Subcutaneous abdominal adipose tissue (tissue), 5 donors: Measurements from ENCODE around the gene NEURL2.
A peak's percentile ranks its signal among the peaks of the same experiment; 100 is the strongest.
"Not testable (repeated sequence)": the region's sequence is repeated elsewhere in the genome, so short reads cannot be mapped to it uniquely, and the experiment has no call there.

Experiments
- H3K27ac ChIP-seq: one replicate; pipeline ENCODE4 v1.7.0; 2013; ENCODE audit warnings: low read depth, mild to moderate bottlenecking, inconsistent platforms, low read length, moderate library complexity
- H3K27me3 ChIP-seq, 5 donors: one replicate each; pipeline ENCODE4 v1.7.0; 2013; ENCODE audit warnings: low read length in 5 of 5, inconsistent platforms in 1 of 5; ENCODE audit not compliant: control insufficient read depth in 5 of 5, insufficient read depth in 4 of 5
- H3K36me3 ChIP-seq, 5 donors: one replicate each; pipeline ENCODE4 v1.7.0; 2013; ENCODE audit warnings: low read length in 5 of 5; ENCODE audit not compliant: control insufficient read depth in 5 of 5, insufficient read depth in 5 of 5
- H3K4me1 ChIP-seq, 5 donors: one replicate each; pipeline ENCODE4 v1.7.0; 2013; ENCODE audit warnings: low read length in 5 of 5, mild to moderate bottlenecking in 3 of 5, moderate library complexity in 1 of 5; ENCODE audit not compliant: control insufficient read depth in 5 of 5, insufficient read depth in 5 of 5
- H3K4me3 ChIP-seq, 5 donors: one replicate each; pipeline ENCODE4 v1.7.0; 2013; ENCODE audit warnings: low read length in 5 of 5, low read depth in 1 of 5
- H3K9ac ChIP-seq, 5 donors: one replicate each; pipeline ENCODE4 v1.7.0; 2013; ENCODE audit warnings: low read length in 5 of 5, mild to moderate bottlenecking in 4 of 5, moderate library complexity in 3 of 5
- H3K9me3 ChIP-seq, 5 donors: one replicate each; pipeline ENCODE4 v1.7.0; 2013; ENCODE audit warnings: low read length in 5 of 5; ENCODE audit not compliant: control insufficient read depth in 5 of 5
- donor health status: healthy.
- donor health status: healthy.
- donor health status: healthy.
- donor health status: healthy.
- donor health status: healthy.

Gene NEURL2

DNA sequence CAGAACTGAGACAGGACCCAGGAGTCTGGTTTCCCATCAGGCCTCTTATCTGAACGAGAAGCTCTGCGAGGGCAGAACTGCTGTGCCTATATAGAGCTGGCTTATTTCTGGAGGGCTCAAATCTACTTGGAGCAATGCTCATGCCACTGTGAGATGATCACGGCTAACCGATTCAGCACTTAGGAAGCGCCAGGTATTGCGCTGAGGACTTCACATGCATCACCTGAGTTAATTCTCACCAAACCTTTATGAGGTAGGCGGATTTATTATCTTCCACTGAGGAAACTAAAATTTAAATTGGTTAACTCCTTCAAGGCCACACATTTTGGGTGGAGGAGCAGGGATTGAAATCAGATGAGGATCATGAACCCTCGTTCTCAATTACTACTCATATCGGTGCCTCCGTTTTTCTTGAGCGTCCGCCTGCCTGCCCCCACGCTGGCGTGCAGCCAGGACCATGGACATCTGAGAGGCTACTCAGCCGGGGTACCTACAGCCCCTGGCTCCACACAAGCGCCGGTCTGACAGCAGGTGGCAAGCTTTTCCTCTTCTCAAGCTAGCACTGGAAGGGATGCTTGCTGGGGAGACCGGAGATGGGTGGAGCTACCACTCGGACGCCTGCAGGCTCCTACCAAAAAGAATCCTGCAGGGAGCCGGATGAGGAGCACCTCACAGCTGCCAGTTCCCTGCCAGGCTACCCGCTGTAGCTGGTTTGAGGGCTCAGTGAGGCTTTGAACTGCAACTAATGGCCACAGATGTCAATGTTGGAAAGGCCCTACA is 42.4 kb upstream of the NEURL2 start:
- peaks cover 0 to 20% (median 18%) of the 10 kb centered on the region in 5 donors for H3K4me1 ChIP-seq

DNA sequence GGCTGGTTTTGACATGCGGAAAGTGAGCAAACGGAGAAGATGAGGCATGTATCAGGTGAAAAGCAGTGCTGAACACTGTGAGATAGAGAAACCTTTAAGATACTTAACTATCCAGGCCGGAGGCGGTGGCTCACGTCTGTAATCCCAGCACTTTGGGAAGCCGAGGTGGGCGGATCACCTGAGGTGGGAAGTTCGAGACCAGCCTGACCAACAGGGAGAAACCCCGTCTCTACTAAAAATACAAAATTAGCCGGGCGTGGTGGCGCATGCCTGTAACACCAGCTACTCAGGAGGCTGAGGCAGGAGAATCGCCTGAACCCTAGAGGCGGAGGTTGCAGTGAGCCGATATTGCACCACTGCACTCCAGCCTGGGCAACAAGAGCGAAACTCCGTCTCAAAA is 40.7 kb upstream of the NEURL2 start:
- H3K36me3 ChIP-seq, H3K27ac ChIP-seq, H3K9ac ChIP-seq, H3K27me3 ChIP-seq, H3K9me3 ChIP-seq, H3K4me3 ChIP-seq: not testable (repeated sequence)
- H3K4me1 ChIP-seq = peaks cover 0 to 20% (median 18%) of the 10 kb centered on the region in 5 donors

More for the DNA sequence above, 42.4 kb upstream of the NEURL2 start:
- Histone ChIP-seq H3K36me3 (peaks cover 8 to 16% (median 14%) of the 10 kb centered on the region in 5 donors), H3K27me3 (no peaks in the 10 kb centered on the region), H3K4me3 (peak overlapping the region; percentile 86 to 96 (median 91)), H3K27ac (peak overlapping the region; percentile 98), H3K9me3 (no peaks in the 10 kb centered on the region), H3K9ac (peak overlapping the region; percentile 22 to 99 (median 98))

DNA sequence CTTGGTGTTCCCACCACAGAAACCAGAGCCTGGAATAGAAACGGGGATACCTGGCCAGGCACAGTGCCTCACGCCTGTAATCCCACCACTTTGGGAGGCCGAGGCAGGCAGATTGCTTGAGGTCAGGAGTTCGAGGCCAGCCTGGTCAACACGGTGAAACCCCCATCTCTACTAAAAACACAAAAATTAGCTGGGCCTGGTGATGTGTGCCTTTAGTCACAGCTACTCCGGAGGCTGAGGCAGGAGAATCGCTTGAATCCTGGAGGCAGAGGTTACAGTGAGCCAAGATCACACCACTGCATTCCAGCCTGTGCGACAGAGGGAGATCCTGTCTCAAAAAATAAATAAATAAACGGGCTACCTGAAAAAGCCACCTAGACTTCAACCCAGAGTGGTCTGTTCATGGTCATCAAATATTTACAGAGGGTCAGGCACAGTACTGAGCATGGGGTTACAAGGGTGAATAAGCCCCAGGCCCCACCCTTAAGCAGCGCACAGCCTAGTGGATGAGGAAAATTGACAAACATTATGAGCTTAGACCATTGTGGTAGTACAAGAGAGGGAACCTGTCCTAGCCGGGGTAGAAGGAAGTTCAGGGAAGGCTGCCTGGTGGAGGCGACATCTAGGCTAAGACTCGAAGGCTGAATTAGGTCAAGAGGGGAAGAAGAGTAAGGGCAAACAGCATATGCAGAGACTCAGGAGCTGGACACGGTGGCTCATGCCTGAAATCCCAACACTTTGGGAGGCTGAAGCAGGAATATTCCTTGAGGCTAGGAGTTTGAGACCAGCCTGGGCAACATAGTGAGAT is 36.3 kb upstream of the NEURL2 start:
- H3K27ac ChIP-seq = no peak overlapping the region
- no peaks in the 10 kb centered on the region for H3K36me3 ChIP-seq
- H3K9ac ChIP-seq = no peak overlapping the region
- H3K27me3 ChIP-seq = no peaks in the 10 kb centered on the region
- peaks cover 2 to 27% (median 20%) of the 10 kb centered on the region in 5 donors for H3K4me1 ChIP-seq
- H3K4me3 ChIP-seq = no peak overlapping the region
- no peaks in the 10 kb centered on the region for H3K9me3 ChIP-seq

GRCh38 chr20:45926731-45927070 is 35.7 kb upstream of the NEURL2 start:
- no peaks in the 10 kb centered on the region for H3K9me3 ChIP-seq
- H3K36me3 ChIP-seq = no peaks in the 10 kb centered on the region
- H3K27me3 ChIP-seq = no peaks in the 10 kb centered on the region
- H3K4me1 ChIP-seq = peaks cover 2 to 28% (median 21%) of the 10 kb centered on the region in 5 donors
- H3K9ac ChIP-seq = no peak overlapping the region
- no peak overlapping the region for H3K27ac ChIP-seq
- H3K4me3 ChIP-seq = no peak overlapping the region

- Histone ChIP-seq H3K4me3 (no peak overlapping the region), H3K9ac (no peak overlapping the region), H3K4me1 (peaks cover 2 to 29% (median 21%) of the 10 kb centered on the region in 5 donors), H3K9me3 (no peaks in the 10 kb centered on the region), H3K36me3 (no peaks in the 10 kb centered on the region), H3K27ac (no peak overlapping the region), H3K27me3 (no peaks in the 10 kb centered on the region)
These were observed 35.0 kb upstream of the NEURL2 start for GRCh38 chr20:45925821-45926506.

GRCh38 chr20:45924391-45925261 is 33.6 kb upstream of the NEURL2 start:
- peak overlapping the region in 4 of 5 donors; percentile 8 to 50 (median 34) for H3K4me3 ChIP-seq
- H3K9ac ChIP-seq = peak overlapping the region in 2 of 5 donors; percentile 35 to 38

DNA sequence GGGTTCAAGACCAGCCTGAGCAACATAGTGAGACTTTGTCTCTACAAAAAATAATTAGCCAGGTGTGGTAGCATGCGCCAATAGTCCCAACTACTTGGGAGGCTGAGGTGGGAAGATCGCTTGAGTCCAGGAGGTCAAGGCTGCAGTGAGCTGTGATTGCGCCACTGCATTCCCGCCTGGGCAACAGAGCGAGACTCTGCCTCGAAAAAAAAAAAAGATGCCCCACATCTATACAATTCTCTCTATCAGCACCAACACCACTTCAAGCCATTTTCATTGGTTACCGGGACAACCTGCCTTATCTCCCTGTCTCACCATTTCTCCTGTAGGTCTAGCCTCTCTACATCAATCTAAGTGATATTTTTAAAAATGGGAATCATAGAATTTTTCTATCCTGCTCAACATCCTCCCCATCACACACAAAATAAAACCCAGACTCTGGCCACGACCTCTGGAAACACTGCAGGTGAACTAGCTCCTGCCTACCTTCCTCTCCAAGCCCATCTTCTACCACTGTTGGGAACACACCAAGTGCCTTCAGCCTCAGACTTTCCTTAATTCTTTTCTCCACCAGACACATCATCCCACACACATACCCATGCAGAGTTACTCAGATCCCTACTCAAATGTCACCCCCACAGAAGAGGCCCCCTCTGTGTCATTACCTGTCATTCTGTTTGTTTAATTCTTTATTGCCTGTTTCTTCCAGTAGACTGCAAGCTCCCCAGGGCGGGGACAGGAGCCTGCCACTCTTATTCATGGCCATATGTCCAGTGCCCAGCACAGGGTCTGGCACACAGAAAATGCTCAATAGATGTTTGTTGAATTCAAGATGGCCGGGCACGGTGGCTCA is 30.6 kb upstream of the NEURL2 start:
- H3K9me3 ChIP-seq = no peaks in the 10 kb centered on the region
- H3K4me3 ChIP-seq = no peak overlapping the region
- H3K4me1 ChIP-seq = peaks cover 7 to 69% (median 56%) of the 10 kb centered on the region in 5 donors
- H3K27me3 ChIP-seq = no peaks in the 10 kb centered on the region
- H3K27ac ChIP-seq = no peak overlapping the region
- no peak overlapping the region for H3K9ac ChIP-seq
- no peaks in the 10 kb centered on the region for H3K36me3 ChIP-seq

More at GRCh38 chr20:45924391-45925261, 33.6 kb upstream of the NEURL2 start:
- Histone ChIP-seq H3K9me3 (no peaks in the 10 kb centered on the region), H3K27me3 (no peaks in the 10 kb centered on the region), H3K36me3 (no peaks in the 10 kb centered on the region), H3K27ac (peak overlapping the region; percentile 65), H3K4me1 (peaks cover 4 to 42% (median 35%) of the 10 kb centered on the region in 5 donors)

DNA sequence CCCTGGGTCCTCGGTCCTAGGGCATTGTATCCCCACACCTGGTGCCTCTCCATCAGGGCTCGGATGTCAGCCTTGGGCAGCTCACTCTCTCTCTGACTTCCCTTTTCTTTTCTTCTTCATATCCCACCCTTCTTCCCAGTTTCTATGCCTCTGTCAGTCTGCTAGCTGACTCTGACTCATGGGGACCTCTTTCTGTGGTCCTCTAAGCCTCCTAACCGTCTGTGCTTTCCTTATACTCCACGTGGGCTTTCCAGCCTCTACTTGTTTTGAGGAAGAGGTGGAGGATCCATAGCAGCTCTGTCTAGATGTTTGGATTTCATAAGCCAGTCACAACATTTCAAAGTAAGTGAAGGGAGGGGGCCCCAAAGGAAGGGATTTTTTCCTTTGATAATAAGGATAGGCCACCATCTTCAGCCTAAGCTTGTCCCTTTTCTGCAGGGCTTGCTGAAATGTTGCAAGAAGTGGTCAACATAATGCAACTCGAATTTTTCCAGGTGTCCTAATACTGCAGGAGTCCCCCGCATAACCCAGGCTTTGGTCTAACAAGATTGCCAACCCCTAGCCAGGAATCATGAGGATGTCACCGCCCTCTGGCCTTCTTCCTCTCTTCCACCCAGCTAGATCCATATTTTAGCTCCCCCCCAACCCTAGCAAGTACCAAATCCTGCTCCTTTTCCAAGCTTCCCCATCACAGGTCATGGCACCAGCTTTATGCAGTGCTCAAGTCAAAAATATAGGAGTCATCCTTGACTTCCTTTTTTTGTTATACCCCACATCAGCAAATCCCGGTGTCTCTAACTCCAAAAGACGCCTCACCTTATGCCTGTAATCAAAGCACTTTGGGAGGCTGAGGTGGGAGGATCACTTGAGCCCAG is 29.7 kb upstream of the NEURL2 start:
- no peaks in the 10 kb centered on the region for H3K9me3 ChIP-seq
- H3K36me3 ChIP-seq = no peaks in the 10 kb centered on the region
- peak overlapping the region in 1 of 5 donors; percentile 22 for H3K4me3 ChIP-seq
- H3K27me3 ChIP-seq = no peaks in the 10 kb centered on the region
- H3K27ac ChIP-seq = peak overlapping the region; percentile 74
- peaks cover 7 to 67% (median 56%) of the 10 kb centered on the region in 5 donors for H3K4me1 ChIP-seq
- H3K9ac ChIP-seq = peak overlapping the region in 4 of 5 donors; percentile 53 to 60 (median 58)
